HCT116 (cell line): ENCODE results near the gene ADAM17.

ENCODE experiments used
- EZH2 ChIP-seq: fragments of 200-600 bp; sonication (generic); IDR thresholded peaks from 2 replicates; pipeline ENCODE4 v1.6.1; 2017; ENCODE audit warnings: antibody characterized with exemption, mixed run types
- TCF7L2 ChIP-seq: IDR thresholded peaks from 2 replicates; pipeline ENCODE4 v1.7.0; 2011; ENCODE audit warnings: borderline replicate concordance, inconsistent platforms; ENCODE audit not compliant: insufficient read depth, insufficient read length; ENCODE audit errors: extremely low read depth
- YY1 ChIP-seq: IDR thresholded peaks from 2 replicates; pipeline ENCODE4 v1.6.1; 2011; ENCODE audit warnings: low read length, low read depth, moderate library complexity, mild to moderate bottlenecking; ENCODE audit not compliant: insufficient replicate concordance; ENCODE audit errors: extremely low read depth
- TF ChIP-seq, protein P1 (sequence below): IDR thresholded peaks from 2 replicates; pipeline ENCODE4 v1.6.1; 2012
- TF ChIP-seq, protein P2 (sequence below), 3 experiments: fragments of 200-600 bp in 1 of 3; sonication (generic) in 1 of 3; IDR thresholded peaks in 2 of 3; conservative IDR thresholded peaks in 1 of 3; 2 replicates each; pipeline ENCODE4 v1.5.1; 2012 to 2017; ENCODE audit warnings: low read depth in 2 of 3, low read length in 2 of 3, antibody characterized with exemption in 1 of 3, borderline replicate concordance in 1 of 3, control low read depth in 1 of 3, mild to moderate bottlenecking in 1 of 3, mixed read lengths in 1 of 3, mixed run types in 1 of 3, moderate library complexity in 1 of 3; ENCODE audit not compliant: insufficient read depth in 1 of 3

DNA sequence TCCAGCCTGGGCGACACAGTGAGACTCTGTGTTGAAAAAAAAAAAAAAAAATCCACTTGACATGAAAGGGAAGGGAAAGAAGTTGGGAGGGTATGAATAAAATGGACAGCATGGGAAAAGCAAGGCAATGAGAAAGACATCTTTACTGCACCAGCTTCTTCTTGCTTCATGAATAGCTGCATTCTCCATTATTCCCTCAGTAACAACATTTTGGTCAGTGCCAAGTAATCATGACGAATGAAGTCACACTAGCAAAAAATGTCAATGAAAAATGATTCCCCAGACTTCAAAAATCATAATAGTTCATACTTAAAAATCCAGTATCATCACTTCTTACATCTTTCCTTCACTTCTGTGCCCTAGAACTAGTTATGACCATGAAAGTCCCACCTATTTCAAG lies 30.4 kb downstream of the ADAM17 start:
- TF ChIP-seq, protein P1, sequence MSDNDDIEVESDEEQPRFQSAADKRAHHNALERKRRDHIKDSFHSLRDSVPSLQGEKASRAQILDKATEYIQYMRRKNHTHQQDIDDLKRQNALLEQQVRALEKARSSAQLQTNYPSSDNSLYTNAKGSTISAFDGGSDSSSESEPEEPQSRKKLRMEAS, result no peak
- TF ChIP-seq EZH2, result no peak
- TF ChIP-seq TCF7L2, result no peak
- TF ChIP-seq, protein P2, sequence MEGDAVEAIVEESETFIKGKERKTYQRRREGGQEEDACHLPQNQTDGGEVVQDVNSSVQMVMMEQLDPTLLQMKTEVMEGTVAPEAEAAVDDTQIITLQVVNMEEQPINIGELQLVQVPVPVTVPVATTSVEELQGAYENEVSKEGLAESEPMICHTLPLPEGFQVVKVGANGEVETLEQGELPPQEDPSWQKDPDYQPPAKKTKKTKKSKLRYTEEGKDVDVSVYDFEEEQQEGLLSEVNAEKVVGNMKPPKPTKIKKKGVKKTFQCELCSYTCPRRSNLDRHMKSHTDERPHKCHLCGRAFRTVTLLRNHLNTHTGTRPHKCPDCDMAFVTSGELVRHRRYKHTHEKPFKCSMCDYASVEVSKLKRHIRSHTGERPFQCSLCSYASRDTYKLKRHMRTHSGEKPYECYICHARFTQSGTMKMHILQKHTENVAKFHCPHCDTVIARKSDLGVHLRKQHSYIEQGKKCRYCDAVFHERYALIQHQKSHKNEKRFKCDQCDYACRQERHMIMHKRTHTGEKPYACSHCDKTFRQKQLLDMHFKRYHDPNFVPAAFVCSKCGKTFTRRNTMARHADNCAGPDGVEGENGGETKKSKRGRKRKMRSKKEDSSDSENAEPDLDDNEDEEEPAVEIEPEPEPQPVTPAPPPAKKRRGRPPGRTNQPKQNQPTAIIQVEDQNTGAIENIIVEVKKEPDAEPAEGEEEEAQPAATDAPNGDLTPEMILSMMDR (IDR thresholded peaks at IDR 0.05 in 2 of 3, conservative IDR thresholded peaks at IDR 0.05 in 1 of 3; ENCODE audit: borderline replicate concordance in 1 of 3, insufficient read depth in 1 of 3, low read depth in 2 of 3, low read length in 2 of 3), result no peak
- TF ChIP-seq YY1, result no peak
